NCI-H146 (cell line): ENCODE results near the gene GYS1.
A peak's percentile ranks its signal among the peaks of the same experiment; 100 is the strongest.
"Not testable (repeated sequence)": the region's sequence is repeated elsewhere in the genome, so short reads cannot be mapped to it uniquely, and the experiment has no call there.

Experiments
- DNase-seq: peaks from one replicate; lab custom pipeline; 2025; lab: John Stamatoyannopoulos, UW

The GYS1 gene

GRCh38 chr19:48938256-48938655, 54.9 kb downstream of the GYS1 start:
- no peak for DNase-seq

DNA sequence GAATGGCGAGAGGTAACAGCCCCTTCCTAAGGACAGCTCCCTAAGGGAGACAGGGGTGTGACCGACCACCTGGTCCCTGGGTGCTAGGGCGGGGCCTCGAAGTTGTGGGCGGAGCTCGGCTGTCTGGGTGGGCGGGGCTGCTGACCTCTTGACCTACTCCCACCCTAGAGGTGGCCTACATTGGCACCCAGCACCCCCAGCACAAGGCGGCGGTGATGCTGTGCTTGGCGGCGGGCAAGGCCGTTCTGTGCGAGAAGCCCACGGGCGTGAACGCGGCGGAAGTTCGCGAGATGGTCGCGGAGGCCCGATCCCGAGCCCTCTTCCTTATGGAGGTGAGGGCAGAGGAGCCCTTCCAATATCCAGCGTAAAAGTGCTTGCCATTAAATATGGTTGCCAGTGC, 57.2 kb downstream of the GYS1 start:
- DNase-seq = no peak

DNA sequence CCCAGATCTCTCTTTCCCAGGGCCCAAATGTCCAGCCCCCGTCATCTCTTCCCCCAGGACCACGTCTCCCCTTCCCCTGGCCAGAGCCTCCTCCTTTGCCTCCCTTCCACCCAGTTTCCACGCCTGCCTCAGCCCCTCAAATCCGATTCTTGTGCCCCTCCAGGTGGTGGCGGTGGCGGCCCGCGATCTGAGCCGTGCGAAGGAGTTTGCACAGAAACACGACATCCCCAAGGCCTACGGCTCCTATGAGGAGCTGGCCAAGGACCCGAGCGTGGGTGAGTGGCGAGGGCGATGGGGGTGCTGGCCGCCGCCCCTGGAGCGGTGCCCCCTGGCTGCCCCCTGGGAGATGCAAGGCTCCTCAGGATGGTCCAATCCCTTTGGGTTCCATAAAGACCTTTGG, 58.3 kb downstream of the GYS1 start:
- DNase-seq = no peak

DNA sequence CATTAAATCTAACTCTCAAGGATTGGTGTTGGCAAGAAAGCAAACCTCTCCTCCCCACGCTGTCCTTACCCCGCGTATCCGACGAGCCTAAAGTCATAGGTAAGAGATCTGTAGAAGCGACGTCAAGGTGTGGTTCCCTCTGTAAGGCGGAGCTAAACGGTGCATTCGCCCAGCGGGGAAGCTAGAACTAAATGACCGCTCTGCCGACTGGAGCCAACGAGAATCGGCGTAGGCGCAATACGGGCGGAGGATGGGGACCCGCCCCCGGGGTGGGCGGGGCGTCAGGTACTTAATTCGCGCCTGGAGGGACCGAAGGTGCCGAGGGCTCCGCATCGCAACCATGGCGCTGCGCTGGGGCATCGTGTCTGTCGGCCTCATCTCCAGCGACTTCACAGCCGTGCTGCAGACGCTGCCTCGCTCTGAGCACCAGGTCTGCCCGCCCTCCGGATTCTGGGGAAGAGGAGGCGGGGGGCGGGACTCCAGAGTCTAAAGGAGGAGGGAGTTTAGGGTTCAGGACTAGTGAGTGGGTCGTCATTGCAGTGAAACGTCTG, 59.7 kb downstream of the GYS1 start, which contains the start of gene DHDH:
Gene DHDH, plus strand, starts transcription at position 318 of the 551 bp plus-strand sequence. Its CDS starts 23 bp downstream, at position 341.
- peak; percentile 97 for DNase-seq

DNA sequence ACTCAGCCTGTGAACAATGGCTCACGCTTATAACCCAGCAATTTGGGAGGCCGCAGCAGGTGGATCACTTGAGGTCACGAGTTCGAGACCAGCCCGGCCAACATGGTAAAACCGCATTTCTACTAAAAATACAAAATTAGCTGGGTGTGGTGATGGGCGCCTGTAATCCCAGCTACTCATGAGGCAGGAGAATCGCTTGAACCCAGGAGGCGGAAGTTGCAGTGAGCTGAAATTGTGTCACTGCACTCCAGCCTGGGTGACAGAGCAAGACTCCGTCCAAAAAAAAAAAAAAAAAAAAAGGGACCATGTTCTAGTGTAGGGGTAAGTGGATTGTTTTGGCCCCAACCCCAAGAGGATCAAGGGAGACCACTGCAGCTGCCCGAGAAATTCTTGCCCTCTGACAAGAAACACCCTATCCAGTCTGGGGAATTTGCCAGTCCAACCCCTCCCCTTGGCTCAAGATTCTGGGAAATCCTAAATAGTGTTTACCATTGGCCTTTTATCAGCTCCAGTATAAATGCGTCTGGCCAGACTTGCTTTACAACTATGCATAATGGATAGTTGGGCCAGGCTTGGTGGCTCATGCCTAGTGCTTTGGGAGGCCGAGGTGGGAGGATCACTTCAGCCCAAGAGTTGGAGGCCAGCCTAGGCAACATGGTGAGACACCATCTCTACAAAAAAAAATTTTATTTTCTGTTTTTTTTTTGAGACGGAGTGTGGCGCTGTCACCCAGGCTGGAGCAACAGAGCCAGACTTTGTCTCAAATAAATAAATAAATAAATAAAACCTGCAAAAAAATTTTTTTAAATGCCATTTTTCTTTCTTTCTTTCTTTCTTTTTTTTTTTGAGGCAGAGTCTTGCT, 64.7 kb downstream of the GYS1 start:
- DNase-seq = no peak

DNA sequence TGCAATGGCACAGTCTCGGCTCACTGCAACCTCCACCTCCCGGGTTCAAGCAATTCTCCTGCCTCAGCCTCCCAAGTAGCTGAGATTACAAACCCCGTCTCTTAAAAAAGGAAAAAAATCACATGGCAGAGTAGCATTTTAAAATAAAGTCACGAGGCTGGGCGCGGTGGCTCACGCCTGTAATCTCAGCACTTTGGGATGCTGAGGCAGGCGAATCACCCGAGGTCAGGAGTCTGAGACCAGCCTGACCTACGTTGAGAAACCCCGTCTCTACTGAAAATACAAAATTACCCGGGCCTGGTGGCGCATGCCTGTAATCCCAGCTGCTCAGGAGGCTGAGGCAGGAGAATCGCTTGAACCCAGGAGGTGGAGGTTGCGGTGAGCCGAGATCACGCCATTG, 65.4 kb downstream of the GYS1 start:
- DNase-seq = not testable (repeated sequence)

GRCh38 chr19:48926909-48927308, 66.2 kb downstream of the GYS1 start:
- no peak for DNase-seq

DNA sequence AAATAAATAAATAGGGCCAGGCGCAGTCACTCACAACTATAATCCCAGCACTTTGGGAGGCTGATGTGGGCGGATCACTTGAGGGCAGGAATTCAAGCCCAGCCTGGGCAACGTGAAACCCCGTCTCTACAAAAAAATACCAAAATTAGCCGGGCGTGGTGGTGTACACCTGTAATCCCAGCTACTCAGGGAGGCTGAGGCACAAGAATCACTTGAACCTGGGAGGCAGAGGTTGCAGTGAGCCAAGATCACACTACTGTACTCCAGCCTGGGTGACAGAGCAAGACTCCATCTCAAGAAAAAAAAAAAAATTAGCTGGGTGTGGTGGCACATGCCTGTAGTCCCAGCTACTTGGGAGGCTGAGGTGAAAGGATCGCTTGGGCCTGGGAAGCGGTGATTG, 67.2 kb downstream of the GYS1 start:
- DNase-seq = not testable (repeated sequence)

- DNase-seq = no peak
These were observed 67.8 kb downstream of the GYS1 start for GRCh38 chr19:48925240-48925843.

DNA sequence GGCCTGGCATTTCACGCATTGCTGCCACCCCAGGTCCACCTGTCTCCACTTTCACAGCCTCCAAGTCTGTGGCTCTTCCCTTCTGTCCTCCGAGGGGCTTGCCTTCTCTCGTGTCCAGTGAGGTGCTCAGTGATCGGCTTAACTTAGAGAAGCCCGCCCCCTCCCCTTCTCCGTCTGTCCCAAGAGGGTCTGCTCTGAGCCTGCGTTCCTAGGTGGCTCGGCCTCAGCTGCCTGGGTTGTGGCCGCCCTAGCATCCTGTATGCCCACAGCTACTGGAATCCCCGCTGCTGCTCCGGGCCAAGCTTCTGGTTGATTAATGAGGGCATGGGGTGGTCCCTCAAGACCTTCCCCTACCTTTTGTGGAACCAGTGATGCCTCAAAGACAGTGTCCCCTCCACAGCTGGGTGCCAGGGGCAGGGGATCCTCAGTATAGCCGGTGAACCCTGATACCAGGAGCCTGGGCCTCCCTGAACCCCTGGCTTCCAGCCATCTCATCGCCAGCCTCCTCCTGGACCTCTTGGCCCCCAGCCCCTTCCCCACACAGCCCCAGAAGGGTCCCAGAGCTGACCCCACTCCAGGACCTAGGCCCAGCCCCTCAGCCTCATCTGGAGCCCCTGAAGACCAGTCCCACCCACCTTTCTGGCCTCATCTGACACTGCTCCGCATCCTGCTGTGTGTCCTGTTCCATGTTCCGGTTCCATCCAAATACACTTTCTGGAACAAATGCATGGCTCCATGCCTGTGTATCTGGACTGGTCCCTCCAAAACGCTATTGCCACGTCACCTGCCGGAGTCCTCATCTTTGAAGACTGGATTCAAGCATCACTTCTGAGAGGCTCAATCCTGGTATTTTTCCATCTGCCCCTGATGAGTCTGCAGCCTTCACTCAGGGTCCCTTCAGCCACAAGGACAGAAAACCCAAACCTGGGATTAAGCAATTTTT, 70.3 kb downstream of the GYS1 start:
- DNase-seq = no peak

- no peak for DNase-seq
These were observed 71.2 kb downstream of the GYS1 start for GRCh38 chr19:48921721-48922500.

DNA sequence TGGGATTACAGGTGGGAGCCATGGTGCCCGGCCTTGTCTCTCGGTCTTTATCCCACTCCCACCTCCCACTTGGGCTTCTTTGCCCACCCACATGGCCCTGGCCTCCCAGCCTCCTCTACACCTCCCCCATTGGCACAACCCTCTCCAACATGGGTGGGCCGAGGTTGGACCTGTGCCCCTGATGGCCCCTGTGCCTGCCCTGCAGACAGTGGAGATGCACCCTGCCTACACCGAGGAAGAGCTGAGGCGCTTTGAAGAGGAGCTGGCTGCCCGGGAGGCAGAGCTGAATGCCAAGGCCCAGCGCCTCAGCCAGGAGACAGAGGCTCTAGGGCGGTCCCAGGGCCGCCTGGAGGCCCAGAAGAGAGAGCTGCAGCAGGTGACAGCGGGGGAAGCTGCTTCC, 72.2 kb downstream of the GYS1 start:
- no peak for DNase-seq

GRCh38 chr19:48919271-48919670, 73.8 kb downstream of the GYS1 start:
- DNase-seq = not testable (repeated sequence)

GRCh38 chr19:48918801-48919247, 74.3 kb downstream of the GYS1 start:
- DNase-seq = no peak
